ENCODE measurements around the gene SUN5.
"Not testable (repeated sequence)": the region's sequence is repeated elsewhere in the genome, so short reads cannot be mapped to it uniquely, and the experiment has no call there.

SUN5 gene

DNA sequence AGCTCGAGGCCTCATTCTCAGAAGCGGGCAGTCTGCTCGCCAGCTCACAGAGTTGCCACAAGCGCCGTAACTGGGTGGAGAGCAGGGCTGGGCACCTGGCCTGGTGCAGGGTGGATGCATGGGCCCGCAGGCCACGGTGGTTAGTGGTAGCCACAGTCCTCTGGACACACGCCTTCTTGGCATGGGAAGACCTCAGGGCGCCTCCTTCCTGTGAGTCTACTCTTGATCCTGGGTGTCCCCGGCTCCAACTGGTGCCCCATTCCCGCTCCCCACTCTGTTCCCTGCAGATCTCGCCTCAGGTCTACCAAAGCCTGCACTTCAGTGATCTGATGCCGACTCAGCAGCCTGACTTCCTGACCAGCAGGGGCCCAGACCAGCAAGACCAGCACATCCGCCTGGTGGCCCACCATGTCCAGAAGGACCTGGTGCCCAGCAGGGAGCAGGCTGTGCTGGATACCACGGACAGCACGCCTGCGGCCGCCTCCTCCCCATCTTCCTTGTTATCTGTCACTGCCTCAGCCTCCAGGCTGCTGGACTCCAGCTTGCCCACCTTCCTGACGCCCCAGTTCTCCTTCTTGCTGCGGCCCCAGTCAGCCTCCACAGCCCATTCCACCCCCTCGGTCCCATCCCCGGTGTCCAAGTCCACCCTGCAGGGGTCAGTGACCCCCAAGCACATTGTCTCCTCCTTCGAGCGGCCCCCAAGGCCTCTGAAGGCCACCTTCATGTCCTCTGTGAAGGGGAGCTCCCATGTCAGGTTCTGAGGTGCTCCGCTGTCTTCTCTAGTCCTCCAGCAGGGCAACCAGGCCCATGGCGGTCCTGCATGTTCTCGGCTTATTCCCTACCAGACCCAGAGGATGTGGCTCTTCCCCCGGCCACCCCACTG lies 43.1 kb downstream of the SUN5 start:
- no peak for DNase-seq

DNA sequence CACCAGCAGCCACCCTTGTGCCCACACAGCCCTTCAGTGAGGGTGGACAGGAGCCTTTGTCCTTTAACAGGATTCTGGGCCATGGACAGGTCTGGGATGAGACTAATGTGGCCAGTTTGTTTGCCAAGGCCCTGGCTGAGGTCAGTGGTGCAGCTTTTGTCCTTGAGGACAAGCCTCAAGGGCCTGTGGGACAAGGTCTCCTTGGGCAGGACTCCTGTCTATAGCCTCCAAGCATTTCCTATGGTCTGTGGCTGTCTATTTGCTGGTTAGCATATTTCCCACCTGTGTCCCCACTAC lies 44.1 kb downstream of the SUN5 start:
- no peak for DNase-seq

DNA sequence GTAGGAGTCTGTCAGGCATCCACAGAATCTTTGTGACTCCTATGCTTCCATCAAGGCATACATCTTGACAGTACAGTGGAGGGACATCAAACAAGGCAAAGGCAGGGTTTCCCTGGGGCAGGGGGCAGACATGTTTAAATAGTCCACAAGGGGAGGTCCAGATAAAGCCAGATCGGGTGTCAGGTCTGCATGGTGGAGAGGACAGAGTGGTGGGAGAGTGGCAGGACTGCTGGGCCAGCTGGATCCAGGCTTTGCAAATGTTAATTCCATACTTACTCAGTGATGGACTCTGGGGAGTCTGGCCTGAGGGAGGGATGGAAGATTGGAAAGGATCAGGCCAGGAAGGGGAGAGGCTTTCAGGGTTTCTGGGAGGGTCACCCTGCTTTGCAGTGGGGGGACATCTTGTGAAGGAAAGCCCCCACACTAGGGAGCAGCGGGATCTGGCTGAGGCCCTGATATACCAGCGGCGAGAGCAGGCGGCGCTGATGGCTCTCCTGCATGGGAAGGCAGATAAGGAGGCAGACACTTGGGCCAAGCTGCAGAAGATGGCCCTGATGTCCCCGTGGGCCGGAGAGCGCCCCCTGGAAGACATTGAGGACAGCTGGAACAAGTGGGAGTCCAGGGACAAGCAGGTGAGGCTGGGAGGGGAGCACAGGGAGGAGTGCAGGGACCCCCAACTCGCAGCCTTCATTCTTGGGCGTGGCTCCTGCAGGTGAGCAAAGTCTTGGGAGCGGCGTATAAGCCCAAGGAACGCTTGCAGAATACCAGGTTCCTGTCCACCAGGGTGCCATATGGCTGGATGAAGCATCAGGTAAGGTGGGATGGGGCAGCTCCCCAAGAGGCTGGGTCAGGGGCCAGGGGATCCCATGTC lies 44.6 kb downstream of the SUN5 start:
- no peak for DNase-seq

DNA sequence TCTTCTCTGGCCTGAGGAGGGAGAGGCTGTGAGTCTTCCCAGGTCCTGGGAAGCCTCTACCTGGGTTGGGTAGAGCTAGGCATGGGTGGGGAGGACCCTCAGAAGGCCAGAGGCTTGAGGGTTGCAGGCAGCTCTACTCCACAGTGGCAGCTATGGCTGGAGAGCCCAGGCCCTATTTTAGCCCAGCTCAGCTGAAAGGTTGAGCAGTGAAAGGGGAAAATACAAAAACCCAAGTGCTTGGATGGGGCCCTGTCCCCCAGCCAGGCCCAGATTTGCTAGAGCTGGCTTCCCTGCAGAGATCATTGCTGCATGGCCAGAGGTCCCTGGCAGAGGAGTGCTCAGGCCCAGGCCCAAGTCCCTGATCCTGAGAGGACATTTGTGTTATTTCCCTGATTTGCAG lies 45.7 kb downstream of the SUN5 start:
- no peak for DNase-seq

DNA sequence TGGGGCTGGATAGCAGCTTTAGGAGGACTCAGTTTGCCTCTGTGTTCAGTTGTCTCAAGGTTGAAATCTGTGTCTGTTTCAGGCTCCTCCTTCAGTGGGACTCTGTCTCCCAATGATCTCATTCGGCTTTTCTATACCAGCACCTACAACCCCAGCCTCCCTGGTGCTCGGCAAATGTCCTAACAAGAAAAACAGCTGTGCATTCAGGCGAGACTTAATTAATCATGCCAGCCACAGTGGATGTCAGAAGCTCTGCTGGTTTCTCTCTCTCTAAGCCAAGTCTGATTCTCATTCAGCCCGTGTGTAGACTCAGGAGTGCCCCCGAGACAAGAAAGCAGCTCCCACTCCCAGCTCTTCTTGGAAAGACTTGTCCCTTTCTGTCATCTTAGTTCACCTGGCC lies 46.8 kb downstream of the SUN5 start:
- DNase-seq, result no peak

DNA sequence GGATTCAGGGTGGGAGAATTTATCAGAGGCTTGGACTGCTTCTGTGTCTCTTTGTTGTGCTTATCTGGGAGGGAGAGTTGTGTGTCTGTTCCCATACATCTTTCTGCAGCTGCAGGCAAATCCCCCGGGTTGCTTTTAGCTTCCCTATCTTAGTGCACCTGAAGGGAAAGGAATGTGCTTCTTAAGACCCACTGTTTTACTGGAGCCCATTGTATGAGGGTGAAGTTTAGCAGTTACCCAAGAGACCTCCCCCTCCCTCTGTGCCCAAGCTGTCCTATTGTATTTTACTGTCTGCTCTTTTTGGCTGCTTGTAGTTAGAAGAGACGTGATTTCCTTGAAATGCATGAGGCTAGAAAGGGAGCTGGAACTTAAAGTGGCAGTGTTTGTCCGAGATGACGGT lies 53.7 kb downstream of the SUN5 start:
- DNase-seq, result not testable (repeated sequence)

DNA sequence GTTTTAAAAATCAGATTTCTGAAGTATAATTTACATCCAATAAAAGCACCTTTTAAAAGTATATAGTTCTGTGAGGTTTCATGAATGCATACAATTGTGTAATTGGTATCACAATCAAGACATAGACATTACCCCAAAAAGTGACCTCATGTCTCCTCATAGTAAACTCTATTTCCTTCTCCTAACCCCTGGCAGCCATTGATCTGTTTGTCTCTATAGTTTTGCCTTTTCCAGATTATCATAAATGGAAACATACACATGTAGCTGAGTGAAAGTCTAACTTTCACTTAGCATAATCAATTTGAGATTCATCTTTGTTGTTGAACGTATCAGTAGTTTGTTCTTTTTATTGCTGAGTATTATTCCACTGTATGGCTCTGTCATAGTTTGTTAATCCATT lies 57.6 kb downstream of the SUN5 start:
- no peak for DNase-seq

DNA sequence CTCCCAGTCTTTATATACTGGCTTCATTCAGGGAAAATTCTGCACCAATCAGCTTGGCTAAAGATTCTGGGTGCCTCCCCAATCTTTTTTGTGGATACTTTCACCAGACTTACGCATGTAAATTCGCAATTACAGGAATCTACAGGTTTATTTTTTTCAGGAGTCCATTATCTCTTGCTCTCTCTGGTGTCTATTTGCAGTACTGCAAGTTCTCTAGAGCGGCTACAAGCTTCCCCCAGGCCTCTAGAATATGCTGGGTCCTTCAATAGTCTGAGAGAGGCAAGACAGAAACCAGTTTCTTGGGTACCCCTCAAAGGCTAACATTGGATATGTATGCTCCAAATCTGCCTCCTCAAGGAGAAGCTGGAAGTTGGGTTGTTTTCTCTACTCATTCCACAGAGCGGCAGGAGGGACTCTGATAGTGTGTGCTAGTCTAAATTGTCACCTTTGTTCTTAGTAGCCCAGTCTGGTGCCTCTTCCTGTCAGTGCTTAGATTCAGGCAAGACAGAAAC lies 58.5 kb downstream of the SUN5 start:
- DNase-seq, result no peak

DNA sequence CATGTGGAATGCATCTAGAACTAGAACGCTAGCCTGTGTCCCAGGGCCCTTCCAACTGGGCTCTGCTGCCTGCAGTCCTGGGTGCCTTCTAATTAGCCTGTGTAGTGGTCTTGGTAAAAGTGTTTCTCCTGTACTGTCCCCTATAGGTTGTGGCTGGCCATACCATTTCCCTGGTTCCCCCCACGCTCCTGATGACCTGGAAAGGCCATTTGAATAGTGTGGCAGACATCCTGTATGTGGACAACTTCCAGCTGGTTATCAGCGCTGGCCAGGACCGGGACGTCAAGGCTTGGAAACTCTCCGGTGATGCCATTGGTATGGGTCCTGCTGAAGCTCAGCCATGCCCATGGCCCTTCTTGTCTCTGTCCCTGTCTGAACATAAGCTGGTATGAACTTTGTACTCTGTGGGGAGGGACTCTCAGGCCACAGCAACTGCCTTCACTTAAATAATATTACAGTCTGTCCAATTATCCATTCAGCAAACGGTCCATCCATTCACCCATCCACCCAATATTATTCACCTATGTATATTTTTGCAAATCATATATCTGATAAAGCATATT lies 60.7 kb downstream of the SUN5 start:
- DNase-seq, result no peak

DNA sequence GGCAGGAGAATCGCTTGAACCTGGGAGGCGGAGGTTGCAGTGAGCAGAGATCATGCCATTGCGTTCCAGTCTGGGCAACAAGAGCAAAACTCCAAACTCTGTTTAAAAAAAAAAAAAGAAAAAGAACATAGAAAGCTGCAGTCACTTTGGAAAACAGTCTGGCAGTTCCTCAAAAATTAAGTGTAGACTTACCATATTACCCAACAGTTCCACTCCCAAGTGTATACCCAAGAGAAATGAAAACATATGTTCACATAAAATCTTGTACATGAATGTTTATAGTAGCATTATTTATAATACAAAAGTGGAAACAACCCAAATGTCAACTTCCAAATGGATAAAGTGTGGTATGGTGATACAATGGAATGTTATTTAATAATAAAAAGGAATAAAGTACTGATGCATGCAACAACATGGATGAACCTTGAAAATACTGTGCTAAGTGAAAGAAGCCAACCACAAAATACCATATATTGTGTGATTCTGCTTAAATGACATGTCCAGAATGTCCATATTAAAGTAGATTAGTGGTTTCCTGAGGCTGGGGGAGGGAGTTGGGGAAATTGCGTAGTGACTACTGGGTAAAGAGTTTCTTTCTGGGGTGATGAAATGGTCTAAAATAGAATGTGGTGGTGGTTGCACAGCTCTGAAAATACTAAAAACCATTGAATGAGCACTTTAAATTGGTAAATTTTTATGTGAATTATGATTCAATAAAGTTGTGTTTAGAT lies 62.9 kb downstream of the SUN5 start:
- no peak for DNase-seq

DNA sequence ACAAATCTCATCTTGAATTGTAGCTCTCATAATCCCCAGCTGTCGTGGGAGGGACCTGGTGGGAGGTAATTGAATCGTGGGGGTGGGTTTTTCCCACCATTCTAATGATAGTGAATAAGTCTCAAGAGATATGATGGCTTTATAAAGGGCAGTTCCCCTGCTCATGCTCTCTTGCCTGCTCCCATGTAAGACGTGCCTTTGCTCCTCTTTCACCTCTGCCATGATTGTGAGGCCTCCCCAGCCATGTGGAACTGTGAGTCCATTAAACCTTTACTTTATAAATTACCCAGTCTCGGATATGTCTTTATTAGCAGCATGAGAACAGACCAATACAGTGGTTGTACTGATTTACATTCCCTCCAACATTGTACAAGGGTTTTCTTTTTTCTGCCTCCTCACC lies 69.7 kb downstream of the SUN5 start:
- no peak for DNase-seq

Measured in activated T-cell treated with anti-CD3 and anti-CD28 coated beads for 4 hours (primary cell).